GM18502 (cell line): ENCODE measurements around the gene GALNT15.

ENCODE experiments used
- ATAC-seq: cut with Tn5 transposase; IDR thresholded peaks from one replicate; pipeline ENCODE4 v1.9.1; 2021; ENCODE audit warnings: mild to moderate bottlenecking; ENCODE audit not compliant: unreplicated experiment, poor library complexity

GALNT15 gene

GRCh38 chr3:16150285-16150684 lies 24.2 kb upstream of the GALNT15 start:
- no peak for ATAC-seq

GRCh38 chr3:16151109-16151508 lies 23.4 kb upstream of the GALNT15 start:
- no peak for ATAC-seq

DNA sequence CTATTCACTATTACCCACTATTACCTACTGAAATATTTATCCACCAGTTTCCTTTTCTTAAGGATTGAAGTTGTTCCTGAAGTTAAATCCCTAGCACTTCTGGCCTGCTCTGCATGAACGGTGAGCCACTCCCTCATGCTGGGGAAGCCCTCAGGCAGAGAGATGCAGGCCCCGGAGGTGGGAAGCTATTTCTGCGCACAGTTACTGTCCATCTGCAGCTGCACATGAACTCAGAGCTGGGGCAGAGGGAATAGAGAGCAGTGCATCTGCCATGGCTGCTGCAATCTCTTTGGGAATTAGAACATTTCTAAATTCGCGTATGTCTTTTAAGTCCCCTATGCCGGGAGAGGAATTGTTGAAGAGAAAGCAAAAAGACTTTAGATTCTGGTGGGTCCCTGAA lies 6.3 kb upstream of the GALNT15 start:
- no peak for ATAC-seq

GRCh38 chr3:16171009-16171408 lies 3.5 kb upstream of the GALNT15 start:
- ATAC-seq = no peak

- no peak for ATAC-seq
Measured at GRCh38 chr3:16171825-16172224, 2.7 kb upstream of the GALNT15 start.

GRCh38 chr3:16173283-16174025 lies 1.0 kb upstream of the GALNT15 start:
- no peak for ATAC-seq

DNA sequence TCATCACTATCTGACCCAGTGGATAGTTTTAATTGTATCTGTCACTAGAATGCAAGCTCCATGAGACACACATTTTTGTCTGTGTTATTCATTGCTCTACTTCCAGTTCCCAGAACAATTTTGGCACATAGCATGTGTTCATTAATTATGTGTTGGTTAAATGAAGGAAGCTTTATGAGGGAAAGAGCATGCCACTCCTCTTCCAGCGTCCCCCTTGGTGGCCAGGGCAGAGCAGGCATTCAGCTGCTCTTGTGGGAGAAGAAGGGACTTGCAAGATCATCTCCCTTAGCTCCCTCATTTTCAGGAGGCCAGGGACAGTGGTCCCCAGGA lies 489 bp upstream of the GALNT15 start:
- ATAC-seq = no peak

DNA sequence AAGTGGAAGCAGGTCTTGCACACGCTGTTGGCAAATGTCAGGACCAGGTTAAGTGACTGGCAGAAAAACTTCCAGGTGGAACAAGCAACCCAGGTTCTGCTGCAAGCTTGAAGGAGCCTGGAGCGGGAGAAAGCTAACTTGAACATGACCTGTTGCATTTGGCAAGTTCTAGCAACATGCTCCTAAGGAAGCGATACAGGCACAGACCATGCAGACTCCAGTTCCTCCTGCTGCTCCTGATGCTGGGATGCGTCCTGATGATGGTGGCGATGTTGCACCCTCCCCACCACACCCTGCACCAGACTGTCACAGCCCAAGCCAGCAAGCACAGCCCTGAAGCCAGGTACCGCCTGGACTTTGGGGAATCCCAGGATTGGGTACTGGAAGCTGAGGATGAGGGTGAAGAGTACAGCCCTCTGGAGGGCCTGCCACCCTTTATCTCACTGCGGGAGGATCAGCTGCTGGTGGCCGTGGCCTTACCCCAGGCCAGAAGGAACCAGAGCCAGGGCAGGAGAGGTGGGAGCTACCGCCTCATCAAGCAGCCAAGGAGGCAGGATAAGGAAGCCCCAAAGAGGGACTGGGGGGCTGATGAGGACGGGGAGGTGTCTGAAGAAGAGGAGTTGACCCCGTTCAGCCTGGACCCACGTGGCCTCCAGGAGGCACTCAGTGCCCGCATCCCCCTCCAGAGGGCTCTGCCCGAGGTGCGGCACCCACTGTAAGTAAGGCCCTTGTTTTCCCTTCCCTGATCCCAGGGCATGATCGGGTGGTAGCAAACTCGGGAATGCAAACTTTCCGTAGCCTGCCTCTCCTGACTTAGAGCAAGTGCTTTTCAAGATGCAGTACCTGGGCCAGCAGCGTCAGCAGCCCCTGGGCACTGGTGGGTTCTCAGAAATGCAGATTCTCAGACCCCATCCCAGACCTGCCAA lies 759 bp downstream of the GALNT15 start:
- ATAC-seq = no peak

GRCh38 chr3:16176391-16177030 lies 2.0 kb downstream of the GALNT15 start:
- ATAC-seq = no peak

DNA sequence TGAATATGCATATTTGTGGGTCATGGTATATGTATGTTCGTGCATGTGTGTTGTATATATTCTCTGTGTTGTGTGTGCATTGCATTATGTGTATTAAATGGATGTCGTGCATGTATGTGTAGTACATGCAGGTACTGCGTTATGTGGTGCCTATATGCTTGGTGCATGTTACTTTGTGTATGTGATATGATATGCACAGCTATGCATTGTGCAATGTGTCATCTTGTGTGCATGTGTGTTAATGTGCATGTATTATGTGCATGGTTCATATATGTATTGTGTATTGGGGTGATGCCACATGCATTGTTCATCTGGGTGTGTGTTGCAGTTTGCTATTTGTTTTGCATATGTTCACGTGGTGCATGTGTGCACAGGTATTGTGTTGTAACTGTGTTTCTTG lies 2.9 kb downstream of the GALNT15 start:
- no peak for ATAC-seq

- ATAC-seq = peak; percentile 81
Measured at GRCh38 chr3:16177962-16178627, 3.6 kb downstream of the GALNT15 start.

- ATAC-seq = peak; percentile 5
Measured at GRCh38 chr3:16178628-16178988, 4.1 kb downstream of the GALNT15 start.

DNA sequence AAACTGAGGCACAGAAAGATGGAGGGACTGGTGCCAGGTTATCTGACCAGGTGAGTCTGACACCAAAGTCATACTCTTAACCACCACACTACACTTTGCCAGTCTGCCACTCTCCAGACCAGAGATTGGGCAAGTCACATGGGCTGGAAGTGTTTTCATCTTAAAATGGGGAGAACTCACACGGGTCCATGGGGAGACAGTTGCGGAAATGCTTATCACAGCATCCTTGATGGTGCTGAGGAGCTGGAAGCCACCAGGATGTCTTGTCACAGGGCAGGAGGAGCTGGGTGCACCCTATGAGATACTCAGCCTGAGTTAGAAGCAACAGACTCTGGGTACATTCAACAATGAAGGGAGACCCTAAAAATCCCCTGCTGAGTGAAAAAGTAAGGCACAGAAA lies 4.8 kb downstream of the GALNT15 start:
- ATAC-seq = no peak

DNA sequence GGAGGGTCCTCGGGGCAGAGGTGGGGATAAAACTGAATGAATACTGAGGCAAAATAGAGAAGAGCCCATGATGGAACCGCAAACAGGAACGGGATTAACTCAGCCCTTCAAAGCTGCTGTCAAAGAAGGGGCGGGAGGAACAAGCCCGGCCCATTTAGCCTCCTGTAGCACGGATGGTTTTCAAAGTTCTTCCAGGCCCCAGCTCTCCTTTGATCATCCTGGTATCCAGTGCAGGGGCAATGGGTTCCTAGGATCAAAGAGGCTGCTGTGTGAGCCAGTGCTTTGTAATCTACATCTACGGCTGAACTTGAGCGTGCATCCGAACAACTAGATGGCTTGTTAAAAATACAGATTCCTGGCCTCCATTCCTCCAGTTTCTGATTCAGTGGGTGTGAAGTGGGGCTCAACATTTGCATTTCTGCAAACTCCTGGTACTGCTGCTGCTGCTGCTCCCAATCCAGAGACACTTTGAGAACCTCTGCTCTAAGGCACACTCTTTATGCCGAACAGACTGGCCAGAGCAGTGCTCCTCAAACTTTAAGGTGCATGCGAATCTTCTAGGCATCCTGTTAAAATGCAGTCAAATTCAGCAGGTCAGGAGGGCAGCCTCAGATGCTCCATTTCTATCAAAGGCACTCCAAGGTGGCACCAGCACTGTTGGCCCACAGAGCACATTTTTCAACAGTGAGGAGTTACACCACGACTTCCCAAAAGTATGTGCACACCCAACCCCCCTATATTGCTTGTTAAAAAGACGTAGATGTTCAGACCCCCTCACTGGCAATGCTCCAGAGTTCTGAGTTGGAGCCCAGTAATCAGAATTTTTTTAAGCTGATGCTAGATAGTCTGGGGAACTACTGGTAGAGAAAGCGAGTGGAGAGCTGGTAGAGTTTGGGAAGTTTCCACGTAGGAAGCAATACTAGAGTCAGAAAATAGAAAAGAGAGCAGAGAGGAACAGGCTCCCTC lies 5.6 kb downstream of the GALNT15 start:
- ATAC-seq = no peak

DNA sequence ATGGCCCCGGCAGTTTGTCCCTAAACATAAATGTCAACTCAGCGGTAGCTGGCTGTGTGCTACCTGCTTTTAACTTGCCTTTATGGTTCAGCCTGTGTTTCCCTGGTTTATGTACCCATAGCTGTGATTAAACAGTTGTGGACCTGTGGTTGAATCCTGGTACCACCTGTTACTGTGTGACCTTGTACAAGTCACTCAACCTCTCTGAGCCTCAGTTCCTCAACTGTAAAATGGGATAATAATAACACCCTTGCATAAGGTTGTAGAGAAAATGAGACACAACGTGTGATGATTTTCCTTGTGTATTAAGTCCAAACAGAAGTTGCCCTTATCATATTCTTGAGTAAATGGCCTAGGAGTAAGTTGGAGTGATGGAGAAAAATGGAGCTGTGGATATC lies 6.3 kb downstream of the GALNT15 start:
- no peak for ATAC-seq

DNA sequence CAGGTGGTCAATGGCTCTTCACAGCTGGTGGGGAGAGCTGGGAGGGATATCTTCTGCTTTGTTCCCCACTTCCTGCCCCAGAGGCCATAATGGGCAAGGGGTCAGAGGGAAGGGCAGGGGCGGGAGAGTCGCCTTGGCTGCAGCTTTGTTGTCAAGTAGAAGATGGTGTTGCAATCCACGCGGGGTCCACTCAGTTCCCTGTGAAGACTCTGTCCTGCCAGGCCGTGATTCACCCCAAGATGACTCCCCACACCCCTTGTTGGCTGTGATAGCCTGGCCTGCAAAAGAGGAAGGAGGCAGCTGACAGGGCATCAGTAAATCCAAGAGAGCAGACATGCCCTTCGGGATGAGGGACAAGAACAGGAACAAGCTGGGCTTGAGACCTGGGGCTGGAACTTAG lies 6.9 kb downstream of the GALNT15 start:
- ATAC-seq = no peak

GRCh38 chr3:16182183-16182582 lies 7.7 kb downstream of the GALNT15 start:
- no peak for ATAC-seq

GRCh38 chr3:16182612-16183011 lies 8.1 kb downstream of the GALNT15 start:
- ATAC-seq = no peak

DNA sequence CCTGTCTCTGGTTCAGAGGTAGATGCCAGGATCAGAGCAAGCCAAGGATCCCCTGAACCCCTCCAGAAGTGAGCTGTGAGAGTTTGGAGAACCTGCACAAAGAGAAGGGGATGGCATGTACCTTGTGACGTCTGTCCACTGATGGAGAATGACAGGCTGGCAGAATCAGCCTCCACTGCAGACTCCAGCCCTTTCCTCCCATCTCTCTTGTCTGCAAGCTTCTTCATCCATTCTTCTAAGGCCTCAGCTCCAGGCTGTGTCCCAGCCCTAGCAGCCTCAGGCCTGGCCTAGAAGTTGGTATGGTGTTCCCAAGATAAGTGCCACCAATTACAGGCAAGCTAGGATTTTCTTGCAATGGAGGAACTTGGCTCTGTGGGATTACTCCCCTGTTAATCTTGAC lies 8.6 kb downstream of the GALNT15 start:
- no peak for ATAC-seq
